ENCODE measurements around the gene HCRTR2.
"Not testable (repeated sequence)": the region's sequence is repeated elsewhere in the genome, so short reads cannot be mapped to it uniquely, and the experiment has no call there.

Gene HCRTR2

GRCh38 chr6:55174211-55175026 lies at the start of gene HCRTR2:
Gene HCRTR2 (plus strand): TSS chr6:55174515. CDS start chr6:55174588, 73 bp downstream.
- no peak for DNase-seq (ENCODE audit: extremely low read depth in 1 of 2, low read depth in 1 of 2)

DNA sequence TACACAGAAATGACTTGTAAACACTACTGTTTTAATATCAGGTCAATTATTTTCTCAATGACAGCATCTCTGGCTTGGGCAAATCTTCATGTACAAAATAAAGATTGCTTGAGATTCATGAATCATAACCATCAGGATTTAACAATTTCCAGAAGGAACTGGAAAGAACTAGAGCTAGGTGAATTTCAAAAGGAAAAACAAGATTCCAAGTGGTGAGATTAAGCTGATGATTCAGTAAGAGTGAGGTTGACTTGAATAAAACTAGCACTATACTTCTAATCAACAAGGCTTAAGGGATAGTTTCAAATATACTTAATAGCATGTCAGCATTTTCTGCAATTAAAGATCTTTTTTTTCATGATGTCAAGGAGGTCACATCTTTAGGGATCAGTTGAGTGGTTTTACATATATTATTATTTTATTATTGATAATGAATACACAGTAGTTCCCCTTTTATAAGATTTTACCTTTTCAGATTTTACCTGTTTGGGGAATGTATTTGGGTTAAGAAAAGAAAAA lies 43.5 kb upstream of the HCRTR2 start:
- DNase-seq (ENCODE audit: extremely low read depth in 1 of 2, low read depth in 1 of 2) = no peak

- DNase-seq (ENCODE audit: extremely low read depth in 1 of 2, low read depth in 1 of 2) = no peak
Observed at GRCh38 chr6:55131616-55132015, 42.7 kb upstream of the HCRTR2 start.

GRCh38 chr6:55136916-55137315 lies 37.4 kb upstream of the HCRTR2 start:
- DNase-seq (ENCODE audit: extremely low read depth in 1 of 2, low read depth in 1 of 2) = no peak

GRCh38 chr6:55137929-55138693 lies 36.2 kb upstream of the HCRTR2 start:
- no peak for DNase-seq (ENCODE audit: extremely low read depth in 1 of 2, low read depth in 1 of 2)

DNA sequence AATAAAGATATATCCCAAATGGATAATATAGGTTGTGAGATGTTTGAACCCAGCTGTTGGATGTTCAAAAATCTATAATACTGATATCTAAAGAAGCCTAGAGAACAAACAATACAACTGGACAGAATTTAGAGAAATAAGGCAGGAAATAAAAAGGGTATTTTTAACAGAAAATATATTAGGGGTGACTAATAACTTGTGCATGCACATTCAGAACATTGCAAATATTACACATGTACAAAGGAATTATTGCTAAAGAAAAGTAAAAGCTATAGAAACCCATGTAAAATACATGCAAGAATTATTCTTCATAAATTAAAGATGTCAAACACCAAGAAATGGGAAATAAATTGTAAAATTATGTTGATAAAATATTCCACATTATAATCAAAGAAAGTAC lies 32.7 kb upstream of the HCRTR2 start:
- no peak for DNase-seq (ENCODE audit: extremely low read depth in 1 of 2, low read depth in 1 of 2)

DNA sequence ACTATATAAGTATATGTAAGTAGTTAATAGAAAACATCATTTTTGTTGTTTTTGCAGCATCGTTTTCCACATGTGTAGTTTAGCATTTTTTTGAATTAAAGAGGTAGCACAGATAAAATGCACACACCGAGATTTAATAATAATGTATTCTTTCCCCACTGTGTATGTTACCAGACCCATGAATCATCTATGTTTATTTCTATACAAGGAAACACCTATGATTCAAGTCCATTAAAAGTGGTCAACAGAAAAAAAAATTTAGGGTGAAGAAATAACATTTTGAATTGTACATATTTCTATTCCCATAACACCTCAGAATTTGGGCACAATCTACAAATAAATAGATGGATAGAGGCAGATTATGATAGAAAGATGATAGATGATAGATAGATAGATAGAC lies 31.7 kb upstream of the HCRTR2 start:
- no peak for DNase-seq (ENCODE audit: extremely low read depth in 1 of 2, low read depth in 1 of 2)

DNA sequence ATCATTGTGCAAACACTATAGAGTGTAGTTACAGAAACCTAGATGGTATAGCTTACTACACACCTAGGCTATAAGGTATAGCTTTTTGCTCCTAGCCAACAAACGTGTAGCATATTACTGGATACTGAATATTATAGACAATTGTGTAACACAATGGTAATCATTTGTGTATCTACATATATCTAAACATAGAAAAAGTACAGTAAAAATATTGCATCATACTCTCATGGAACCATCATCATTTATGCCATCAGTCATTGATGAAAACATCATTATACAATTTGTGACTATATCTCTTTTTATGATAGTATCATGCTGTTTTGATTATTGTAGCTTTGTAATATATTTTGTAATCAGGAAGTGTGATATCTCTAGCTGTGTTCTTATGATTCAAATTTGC lies 21.0 kb upstream of the HCRTR2 start:
- DNase-seq (ENCODE audit: extremely low read depth in 1 of 2, low read depth in 1 of 2) = no peak

GRCh38 chr6:55158784-55159183 lies 15.5 kb upstream of the HCRTR2 start:
- not testable (repeated sequence) for DNase-seq (ENCODE audit: extremely low read depth in 1 of 2, low read depth in 1 of 2)

DNA sequence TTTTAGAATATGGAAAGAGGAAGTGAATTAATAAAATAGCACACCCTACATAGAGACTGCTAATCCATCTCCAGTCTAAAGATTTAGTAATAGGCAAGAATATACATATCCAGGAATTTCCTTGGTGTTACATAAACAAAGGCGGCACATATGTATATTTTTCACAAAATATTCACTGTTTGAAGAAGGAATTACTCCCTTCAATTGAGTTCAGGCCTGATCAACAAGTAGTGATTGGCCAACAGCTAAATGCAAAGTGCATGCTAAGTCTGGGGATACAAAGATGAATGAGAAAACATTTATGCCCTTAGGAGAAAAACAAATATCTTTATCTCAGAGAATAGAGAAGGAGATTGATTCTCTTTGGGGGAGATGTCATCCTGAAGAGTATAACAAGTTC lies 6.5 kb upstream of the HCRTR2 start:
- DNase-seq (ENCODE audit: extremely low read depth in 1 of 2, low read depth in 1 of 2) = no peak

- no peak for DNase-seq (ENCODE audit: extremely low read depth in 1 of 2, low read depth in 1 of 2)
Observed at GRCh38 chr6:55175078-55176049, 1.0 kb downstream of the HCRTR2 start.

GRCh38 chr6:55176958-55177357 lies 2.6 kb downstream of the HCRTR2 start:
- no peak for DNase-seq (ENCODE audit: extremely low read depth in 1 of 2, low read depth in 1 of 2)

GRCh38 chr6:55180258-55180657 lies 5.9 kb downstream of the HCRTR2 start:
- no peak for DNase-seq (ENCODE audit: extremely low read depth in 1 of 2, low read depth in 1 of 2)

GRCh38 chr6:55182016-55182650 lies 7.8 kb downstream of the HCRTR2 start:
- DNase-seq (ENCODE audit: extremely low read depth in 1 of 2, low read depth in 1 of 2) = no peak

GRCh38 chr6:55184782-55185530 lies 10.6 kb downstream of the HCRTR2 start:
- no peak for DNase-seq (ENCODE audit: extremely low read depth in 1 of 2, low read depth in 1 of 2)

- DNase-seq (ENCODE audit: extremely low read depth in 1 of 2, low read depth in 1 of 2) = no peak
Observed at GRCh38 chr6:55198715-55199114, 24.4 kb downstream of the HCRTR2 start.

GRCh38 chr6:55199239-55199638 lies 24.9 kb downstream of the HCRTR2 start:
- no peak for DNase-seq (ENCODE audit: extremely low read depth in 1 of 2, low read depth in 1 of 2)

DNA sequence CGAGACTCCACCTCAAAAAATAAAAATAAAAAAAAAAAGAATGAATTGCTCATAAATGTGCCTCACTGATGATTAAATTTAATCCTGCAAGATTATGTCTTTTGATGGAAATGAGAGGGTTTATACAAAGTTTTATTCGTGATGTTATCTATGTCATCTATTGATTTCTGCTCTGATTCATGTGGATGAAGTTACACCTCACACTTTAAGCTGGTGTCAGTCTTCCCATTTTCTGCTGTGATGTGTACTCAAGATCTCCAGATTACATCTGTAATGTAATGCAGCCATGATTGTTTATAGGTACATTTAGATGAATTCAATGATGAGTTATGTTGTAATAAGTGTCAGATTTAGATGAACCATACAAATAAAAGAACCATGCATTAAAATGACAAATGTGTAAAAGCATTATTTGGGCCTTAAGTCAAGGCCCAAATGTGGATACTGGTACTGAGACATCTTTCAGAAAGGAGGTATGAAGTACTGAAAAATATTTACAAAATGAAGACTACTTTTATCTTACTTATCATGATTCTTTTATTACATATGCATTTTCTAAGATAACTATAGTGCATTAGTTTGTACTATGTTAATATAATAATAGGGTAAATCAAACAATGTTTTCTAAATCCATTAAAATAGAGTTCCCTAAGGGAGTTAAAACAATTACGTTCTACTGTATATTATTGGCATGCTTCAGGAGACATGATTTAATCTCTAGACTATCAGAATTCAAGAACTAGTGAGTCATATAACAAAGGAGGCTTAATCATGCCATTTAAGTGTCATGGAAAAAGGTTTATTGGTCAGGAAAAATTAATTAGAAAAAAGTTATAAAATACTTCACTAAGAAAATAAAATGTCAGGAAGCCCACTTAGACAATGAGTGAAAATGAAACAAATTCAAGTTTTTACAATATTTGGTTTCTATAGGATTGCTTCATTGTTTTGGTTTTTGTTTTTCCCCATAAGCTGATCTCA lies 34.5 kb downstream of the HCRTR2 start:
- DNase-seq (ENCODE audit: extremely low read depth in 1 of 2, low read depth in 1 of 2) = no peak

Measured in activated CD8-positive, alpha-beta memory T cell treated with anti-CD3 and anti-CD28 coated beads for 1 hour (primary cell).